ENCODE data around the gene GAL. TPM values are rescaled to one million over a fixed set of nuclear protein-coding genes. Genes with fewer than 3 reads are reported as not detected.

The GAL gene
- total RNA-seq, 1 experiment from 2014 or later: 65.2 TPM

GRCh38 chr11:68661697-68662603, 22.4 kb upstream of the GAL start:
- no peak overlapping the region for H4K8ac ChIP-seq (replicated peaks; ENCODE audit: insufficient read length, low read depth, low read length)
- H2BK120ac ChIP-seq (ENCODE audit: low read depth, low read length, poor library complexity, severe bottlenecking): no peak overlapping the region
- no peak overlapping the region for H3K56ac ChIP-seq (ENCODE audit: insufficient read length, low read depth, low read length)
- H3K79me1 ChIP-seq (ENCODE audit: insufficient read depth, low read depth, low read length, poor library complexity, severe bottlenecking): no peaks in the 10 kb centered on the region
- H3K36me3 Mint-ChIP-seq (ENCODE audit: insufficient read depth in 1 of 3, low read depth in 3 of 3): no peaks in the 10 kb centered on the region
- H2BK5ac ChIP-seq (ENCODE audit: insufficient read length, low read length): no peak overlapping the region
- no peak overlapping the region for H3K18ac ChIP-seq (ENCODE audit: insufficient read length, low read depth, low read length)
- H3K4me3 Mint-ChIP-seq: no peak overlapping the region
- H2BK15ac ChIP-seq (ENCODE audit: low read depth, low read length): no peak overlapping the region
- no peak overlapping the region for H2AK5ac ChIP-seq (ENCODE audit: insufficient read length, low read length)
- peaks cover 3 to 6% of the 10 kb centered on the region in 2 experiments; a peak in 4 of 5 replicates for H3K9me3 Mint-ChIP-seq
- no peak overlapping the region for H3K4me2 ChIP-seq (ENCODE audit: insufficient read depth, insufficient read length, low read length)
- H2AFZ ChIP-seq (ENCODE audit: low read length): no peak overlapping the region
- no CpG with 5 or more reads among the region's 18 CpGs for WGBS (ENCODE audit: extremely low coverage, insufficient read length, low lambda C conversion rate)
- no peak overlapping the region for H2BK12ac ChIP-seq (ENCODE audit: insufficient read length, low read depth, low read length)
- no peak overlapping the region for H4K91ac ChIP-seq (ENCODE audit: insufficient read length, low read depth, low read length)
- peaks cover 5 to 8% of the 10 kb centered on the region in 2 experiments for H3K4me1 Mint-ChIP-seq
- H4K5ac ChIP-seq (ENCODE audit: insufficient read length, low read depth, low read length): no peak overlapping the region
- H3K23ac ChIP-seq (ENCODE audit: insufficient read length, low read depth, low read length): no peak overlapping the region
- H3T11ph ChIP-seq (ENCODE audit: low read length): no peak overlapping the region
- no peak overlapping the region for H3K9ac ChIP-seq (ENCODE audit: extremely low read depth, insufficient read length, low read length)
- no peaks in the 10 kb centered on the region for H3K27me3 ChIP-seq (ENCODE audit: insufficient read depth, low read length)
- H3K9me3 ChIP-seq (ENCODE audit: control insufficient read depth, low read depth, low read length): no peaks in the 10 kb centered on the region
- H3K27ac Mint-ChIP-seq: no peak overlapping the region
- H4K20me1 ChIP-seq (ENCODE audit: control insufficient read depth, insufficient read depth, insufficient read length): no peaks in the 10 kb centered on the region
- H3K79me2 ChIP-seq (ENCODE audit: insufficient read depth, low read length): no peaks in the 10 kb centered on the region
- H2BK20ac ChIP-seq (ENCODE audit: low read depth, low read length, poor library complexity, severe bottlenecking): no peak overlapping the region
- H3K23me2 ChIP-seq (ENCODE audit: insufficient read length, low read depth, low read length, poor library complexity, severe bottlenecking): no peaks in the 10 kb centered on the region
- no peak overlapping the region for H3K14ac ChIP-seq (ENCODE audit: insufficient read depth, low read length)
- no peaks in the 10 kb centered on the region; the same call in 1 of the 2 replicates for H3K4me1 ChIP-seq (ENCODE audit: insufficient read depth, low read length)
- H3K4ac ChIP-seq (ENCODE audit: low read depth, low read length): no peak overlapping the region
- no peak overlapping the region for H3K27ac ChIP-seq (ENCODE audit: insufficient read length, low read depth, low read length)
- TF ChIP-seq CTCF (conservative IDR thresholded peaks at IDR 0.05): no peak
- DNase-seq: no peak
- H3K27me3 Mint-ChIP-seq (ENCODE audit: low read depth): peaks cover 6% of the 10 kb centered on the region
